DND-41 (cell line): Measurements from ENCODE around the gene MYEOV.

ENCODE experiments used
- EZH2 ChIP-seq: IDR thresholded peaks from 3 replicates; pipeline ENCODE4 v1.6.1; 2012; ENCODE audit warnings: borderline replicate concordance, low read depth, mild to moderate bottlenecking, moderate library complexity, low read length, inconsistent platforms; ENCODE audit not compliant: severe bottlenecking
- TF ChIP-seq, protein P1 (sequence below): IDR thresholded peaks from 2 replicates; pipeline ENCODE4 v1.5.1; 2012; ENCODE audit warnings: borderline replicate concordance, low read length, moderate library complexity, mild to moderate bottlenecking; ENCODE audit not compliant: poor library complexity, severe bottlenecking; ENCODE audit errors: extremely low read depth

DNA sequence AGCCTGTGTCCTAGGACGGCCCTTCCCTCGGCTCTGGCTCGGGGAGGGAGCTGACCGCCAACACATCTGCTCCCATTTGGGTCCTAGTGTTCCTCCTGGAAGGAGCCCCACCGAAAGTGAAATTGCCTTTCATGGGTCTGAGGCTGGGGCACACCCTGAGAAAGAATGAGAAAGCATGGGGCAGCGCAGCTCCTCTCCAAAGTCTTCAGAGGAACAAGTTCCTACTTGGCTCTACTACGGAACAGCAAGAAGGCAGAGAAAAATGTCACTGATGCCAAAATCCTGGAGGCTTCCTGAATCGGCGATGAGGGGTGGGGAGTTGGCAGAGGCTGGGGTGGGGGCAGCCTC, 41.5 kb upstream of the MYEOV start:
- TF ChIP-seq, protein P1, sequence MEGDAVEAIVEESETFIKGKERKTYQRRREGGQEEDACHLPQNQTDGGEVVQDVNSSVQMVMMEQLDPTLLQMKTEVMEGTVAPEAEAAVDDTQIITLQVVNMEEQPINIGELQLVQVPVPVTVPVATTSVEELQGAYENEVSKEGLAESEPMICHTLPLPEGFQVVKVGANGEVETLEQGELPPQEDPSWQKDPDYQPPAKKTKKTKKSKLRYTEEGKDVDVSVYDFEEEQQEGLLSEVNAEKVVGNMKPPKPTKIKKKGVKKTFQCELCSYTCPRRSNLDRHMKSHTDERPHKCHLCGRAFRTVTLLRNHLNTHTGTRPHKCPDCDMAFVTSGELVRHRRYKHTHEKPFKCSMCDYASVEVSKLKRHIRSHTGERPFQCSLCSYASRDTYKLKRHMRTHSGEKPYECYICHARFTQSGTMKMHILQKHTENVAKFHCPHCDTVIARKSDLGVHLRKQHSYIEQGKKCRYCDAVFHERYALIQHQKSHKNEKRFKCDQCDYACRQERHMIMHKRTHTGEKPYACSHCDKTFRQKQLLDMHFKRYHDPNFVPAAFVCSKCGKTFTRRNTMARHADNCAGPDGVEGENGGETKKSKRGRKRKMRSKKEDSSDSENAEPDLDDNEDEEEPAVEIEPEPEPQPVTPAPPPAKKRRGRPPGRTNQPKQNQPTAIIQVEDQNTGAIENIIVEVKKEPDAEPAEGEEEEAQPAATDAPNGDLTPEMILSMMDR = no peak
- no peak for TF ChIP-seq EZH2
